K562 (cell line): Measurements from ENCODE around the gene PPARD. TPM values are rescaled to one million over a fixed set of nuclear protein-coding genes. Genes with fewer than 3 reads are reported as not detected.
"Not testable (repeated sequence)": the region's sequence is repeated elsewhere in the genome, so short reads cannot be mapped to it uniquely, and the experiment has no call there.

Experiments
- ATAC-seq: fragments of 200-7000 bp; cut with Tn5 transposase; 3 replicates; pipeline ENCODE4 v1.9.1; 2020; ENCODE audit warnings: moderate library complexity
- BruUV-seq: library from RNA; stranded (reverse); fragments of 400-500 nt; replicated peaks from 2 replicates; lab custom pipeline; 2021; lab: Mats Ljungman, UMichigan
- CTCF ChIA-PET: fragments of 300-600 bp; formaldehyde crosslinking; extraction: SDS; loops from one replicate; lab custom pipeline; 2021; ENCODE audit warnings: low intra/inter-chr PET ratio; lab: Yijun Ruan, JAX
- POLR2A ChIA-PET: fragments of 300-600, 350-650 bp; sonication (Branson Sonifier 250); formaldehyde crosslinking; extraction: SDS; loops from one replicate; lab custom pipeline; 2021; ENCODE audit warnings: antibody characterized with exemption, inconsistent platforms; lab: Yijun Ruan, JAX
- DNase-seq, 4 experiments: peaks; one replicate each; pipeline versions ENCODE4 v3.0.0 to v3.0.0-alpha.2; 2011 to 2018; ENCODE audit warnings: low spot score in 3 of 4, mixed read lengths in 3 of 4; ENCODE audit errors: extremely low read depth in 1 of 4
- FAIRE-seq: peaks from 2 replicates; lab custom pipeline; 2011; peaks lifted over from hg19 to GRCh38; lab: Jason Lieb, UNC
- H2AFZ ChIP-seq: 2 replicates; pipeline ENCODE4 v1.6.0; 2011; ENCODE audit warnings: low read depth, low read length, control low read depth, inconsistent platforms
- H3K27ac ChIP-seq: fragments of 200-600 bp; 3 replicates; pipeline ENCODE4 v1.8.0; 2011; ENCODE audit warnings: low read depth, mild to moderate bottlenecking, control low read depth, inconsistent platforms, low read length, moderate library complexity, mixed read lengths; ENCODE audit errors: extremely low read depth
- H3K27me3 ChIP-seq, 2 experiments: fragments of 300-600 bp in 1 of 2; 2 replicates in 1 of 2; 3 replicates in 1 of 2; pipeline versions ENCODE4 v1.6.0 to v1.8.0; 2011; ENCODE audit warnings: inconsistent platforms in 2 of 2, low read length in 2 of 2, mild to moderate bottlenecking in 1 of 2, mixed read lengths in 1 of 2, moderate library complexity in 1 of 2; ENCODE audit not compliant: control insufficient read depth in 2 of 2, insufficient read depth in 2 of 2
- H3K36me3 ChIP-seq: fragments of 300-600 bp; 3 replicates; pipeline ENCODE4 v1.8.0; 2011; ENCODE audit warnings: mild to moderate bottlenecking, low read length, inconsistent platforms; ENCODE audit not compliant: control insufficient read depth, insufficient read depth
- H3K4me1 ChIP-seq, 2 experiments: fragments of 200-600 bp in 1 of 2; replicated peaks in 1 of 2; 2 replicates in 1 of 2; 3 replicates in 1 of 2; pipeline versions ENCODE4 v1.5.1 to v1.8.0; 2011; ENCODE audit warnings: inconsistent platforms in 2 of 2, low read length in 2 of 2, mild to moderate bottlenecking in 1 of 2, mixed read lengths in 1 of 2, moderate library complexity in 1 of 2; ENCODE audit not compliant: control insufficient read depth in 2 of 2, insufficient read depth in 2 of 2
- H3K4me2 ChIP-seq: 2 replicates; pipeline ENCODE4 v1.6.1; 2011; ENCODE audit warnings: low read length, control low read depth, inconsistent platforms, mixed read lengths; ENCODE audit not compliant: insufficient read depth
- H3K4me3 ChIP-seq: fragments of 200-600 bp; sonication (generic), shearing (Covaris generic); 2 replicates; pipeline ENCODE4 v1.5.1; 2016; ENCODE audit warnings: control low read depth, inconsistent platforms
- H3K79me2 ChIP-seq: fragments of 200-600 bp; 3 replicates; pipeline ENCODE4 v1.8.0; 2011; ENCODE audit warnings: low read length, inconsistent platforms; ENCODE audit not compliant: control insufficient read depth, insufficient read depth
- H3K9ac ChIP-seq, 2 experiments: 2 replicates each; pipeline versions ENCODE4 v1.6.0 to v1.6.1; 2011; ENCODE audit warnings: low read depth in 2 of 2, low read length in 2 of 2, control low read depth in 1 of 2, inconsistent platforms in 1 of 2, mild to moderate bottlenecking in 1 of 2, mixed read lengths in 1 of 2; ENCODE audit not compliant: insufficient read depth in 1 of 2
- H3K9me1 ChIP-seq: one replicate; pipeline ENCODE4 v1.6.0; 2011; ENCODE audit warnings: inconsistent platforms, mild to moderate bottlenecking, low read length, moderate library complexity; ENCODE audit not compliant: control insufficient read depth, insufficient read depth
- H3K9me3 ChIP-seq: replicated peaks from 2 replicates; pipeline ENCODE4 v1.5.1; 2011; ENCODE audit warnings: low read depth, low read length, inconsistent platforms; ENCODE audit not compliant: control insufficient read depth, insufficient read depth
- H4K20me1 ChIP-seq: replicated peaks from 2 replicates; pipeline ENCODE4 v1.6.1; 2011; ENCODE audit warnings: low read length, inconsistent platforms, mixed read lengths; ENCODE audit not compliant: control insufficient read depth, insufficient read depth
- BCOR ChIP-seq: fragments of 450-650 bp; IDR thresholded peaks from 2 replicates; pipeline ENCODE4 v1.6.1; 2016
- KDM1A ChIP-seq, 2 experiments: fragments of 450-650 bp; IDR thresholded peaks; 2 replicates each; pipeline ENCODE4 v1.6.1; 2016; ENCODE audit warnings: mild to moderate bottlenecking in 2 of 2
- NFIC ChIP-seq: fragments of 450-650 bp; IDR thresholded peaks from 2 replicates; pipeline ENCODE4 v1.6.1; 2017; ENCODE audit warnings: mild to moderate bottlenecking, inconsistent platforms
- RBM25 ChIP-seq: fragments of 200-400 bp; formaldehyde crosslinking; IDR thresholded peaks from 2 replicates; pipeline ENCODE4 v1.6.1; 2018; ENCODE audit warnings: low read length, low read depth, moderate library complexity; ENCODE audit not compliant: severe bottlenecking
- SMARCA5 ChIP-seq: fragments of 450-650 bp; IDR thresholded peaks from 2 replicates; pipeline ENCODE4 v1.6.1; 2016
- ZNF121 ChIP-seq: sonication (generic); formaldehyde crosslinking; conservative IDR thresholded peaks from 2 replicates; pipeline ENCODE4 v1.8.0; 2022; ENCODE audit warnings: missing genetic modification reagents
- ZNF239 ChIP-seq: fragments of 250-450 bp; sonication (Bioruptor Pico); IDR thresholded peaks from 2 replicates; pipeline ENCODE4 v1.4.0; 2020; ENCODE audit warnings: mild to moderate bottlenecking
- WGBS: fragments of 100-300 bp; shearing (Covaris generic); methylation state at CpG from one replicate; pipeline ENCODE4 v1.1.6; 2016; ENCODE audit warnings: low coverage, mixed read lengths; ENCODE audit not compliant: insufficient coverage; ENCODE audit errors: missing lambda C conversion rate; 5-methylcytosine and 5-hydroxymethylcytosine counted together
- in situ Hi-C: fragments of 300-500 bp; cut with MboI; formaldehyde crosslinking; loops from 4 replicates; pipeline ENCODE4 v1.15.0; 2018; ENCODE audit warnings: inconsistent platforms, mixed read lengths
- intact Hi-C: fragments of 100-400 bp; cut with micrococcal nuclease; formaldehyde crosslinking; loops from 2 replicates; pipeline ENCODE4 v1.14.2; 2022
- polyA plus RNA-seq, 8 experiments: library from polyadenylated mRNA; depleted of rRNA in 4 of 8; stranded (reverse) in 5 of 8; unstranded in 3 of 8; fragments of >200 nt; fragmentation: Nextera tagmentation in 2 of 8; fragmentation: Illumina TruSeq in 1 of 8; extraction: Ambion mirVana in 2 of 8; extraction: Trizol in 1 of 8; gene quantifications; 2 replicates each; pipeline versions ENCODE4 v1.2.1 to v1.2.3, GENCODE V29; 2011 to 2014; ENCODE audit warnings: inconsistent platforms in 1 of 8, missing spikeins in 1 of 8
- total RNA-seq, 7 experiments: library from RNA; depleted of rRNA in 6 of 7; stranded (reverse); fragments of >200 nt in 6 of 7; fragmentation: Illumina TruSeq in 2 of 7; extraction: Trizol in 2 of 7; gene quantifications; 2 replicates each; pipeline versions ENCODE4 v1.2.1 to v1.2.3, GENCODE V29; 2011 to 2021; ENCODE audit warnings: low replicate concordance in 1 of 7

Gene PPARD
- total and polyA plus RNA-seq, 9 of the 15 experiments (the other 6 are each of a cell fraction or from before 2014, with no cell fraction given) = 0.14 to 13.2 (median 3.8) TPM

DNA sequence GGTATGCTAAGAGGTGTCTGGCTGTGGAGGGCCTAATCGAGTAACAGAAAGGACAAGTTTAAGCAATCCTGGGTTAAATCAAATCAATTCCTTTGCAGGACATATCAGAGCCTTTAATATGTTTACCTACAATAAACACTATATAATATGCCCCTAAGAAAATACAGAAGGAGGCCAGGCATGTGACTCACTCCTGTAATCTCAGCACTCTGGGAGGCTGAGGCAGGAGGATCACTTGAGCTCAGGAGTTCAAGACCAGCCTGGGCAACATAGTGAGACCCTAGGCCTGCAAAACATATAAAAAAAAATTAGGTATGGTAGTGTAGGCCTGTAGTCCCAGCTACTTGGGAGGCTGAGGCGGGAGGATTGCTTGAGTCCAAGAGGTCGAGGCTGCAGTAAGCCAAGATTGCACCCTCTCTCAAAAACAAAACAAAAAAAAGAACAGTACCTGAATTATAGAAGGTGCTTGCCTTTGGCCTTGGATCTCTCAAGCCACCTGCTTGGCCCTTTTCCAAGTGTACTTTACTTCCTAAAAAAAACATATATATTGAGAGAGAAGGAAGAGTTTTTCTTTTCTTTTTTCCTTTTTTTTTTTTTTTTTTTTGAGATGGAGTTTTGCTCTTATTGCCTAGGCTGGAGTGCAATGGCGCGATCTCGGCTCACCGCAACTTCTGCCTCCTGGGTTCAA is 96.2 kb downstream of the PPARD start:
- H3K4me2 ChIP-seq, H3K79me2 ChIP-seq, in situ Hi-C loops, H3K9ac ChIP-seq, H3K36me3 ChIP-seq, H3K4me3 ChIP-seq, DNase-seq, H3K9me3 ChIP-seq, H3K9me1 ChIP-seq, H4K20me1 ChIP-seq, ATAC-seq, intact Hi-C loops, CTCF ChIA-PET, H2AFZ ChIP-seq, H3K27me3 ChIP-seq, H3K27ac ChIP-seq, BruUV-seq: not testable (repeated sequence)
- 46% methylated on average over 3 of the region's 7 CpGs for WGBS
- H3K4me1 ChIP-seq = peaks cover 5 to 17% of the 10 kb centered on the region in 2 experiments; a peak in 4 of 5 replicates
- POLR2A ChIA-PET = interaction anchor here (0.6 to 1.4 kb wide), 3 partner anchors 11 to 63 kb away, joined by 3 to 4 read pairs (median 3); no protein-coding TSS in a partner anchor
- peak; percentile 11 for FAIRE-seq
- peak; percentile 37; the same call in 1 of the 2 replicates for TF ChIP-seq SMARCA5
- peak; percentile 83 for TF ChIP-seq BCOR
- TF ChIP-seq ZNF121 (CRISPR knock-in tag) = peak; percentile 99
- TF ChIP-seq ZNF239 (CRISPR knock-in tag) = peak; percentile 98
- TF ChIP-seq RBM25 = peak; percentile 83
- TF ChIP-seq KDM1A (IDR thresholded peaks at IDR 0.05) = peak; percentile 52 to 63
- TF ChIP-seq NFIC = peak; percentile 61
